SH-SY5Y (cell line): Measurements from ENCODE around the gene IP6K3.

Experiments used
- GATA2 ChIP-seq: IDR thresholded peaks from 2 replicates; pipeline ENCODE4 v1.6.1; 2011; ENCODE audit warnings: mild to moderate bottlenecking, low read depth, low read length
- GATA3 ChIP-seq: IDR thresholded peaks from 2 replicates; pipeline ENCODE4 v1.6.1; 2011; ENCODE audit warnings: low read depth, mild to moderate bottlenecking, low read length, moderate library complexity

- TF ChIP-seq GATA3 (no peak), GATA2 (no peak)
These were observed 62.2 kb downstream of the IP6K3 start for GRCh38 chr6:33684428-33684896.
